Measurements from ENCODE around the gene JMJD7.

The JMJD7 gene

DNA sequence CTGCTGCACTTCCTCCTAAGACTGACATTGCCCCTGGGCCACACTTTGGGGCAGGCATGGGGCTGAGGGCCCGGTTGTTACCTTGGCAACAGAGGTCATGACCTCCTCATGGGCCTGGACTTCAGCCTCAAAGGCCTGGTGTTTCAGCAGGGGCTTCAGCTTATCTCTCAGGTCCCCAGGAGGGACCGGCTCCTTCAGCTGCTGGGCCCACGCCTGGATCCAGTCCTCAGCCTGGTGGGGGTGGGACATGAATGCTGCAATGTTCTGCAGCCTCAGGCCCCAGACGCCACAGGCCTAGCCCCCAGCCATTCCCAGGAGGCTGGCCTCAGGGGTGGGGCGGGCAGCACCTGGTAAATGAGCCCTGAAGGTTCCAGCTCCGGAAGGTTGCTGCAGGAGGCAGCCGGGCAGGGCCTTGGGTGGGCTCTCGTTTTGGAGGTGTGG lies 38.4 kb downstream of the JMJD7 start:
- DNase-seq (ENCODE audit: low spot score) = peak; percentile 89

DNA sequence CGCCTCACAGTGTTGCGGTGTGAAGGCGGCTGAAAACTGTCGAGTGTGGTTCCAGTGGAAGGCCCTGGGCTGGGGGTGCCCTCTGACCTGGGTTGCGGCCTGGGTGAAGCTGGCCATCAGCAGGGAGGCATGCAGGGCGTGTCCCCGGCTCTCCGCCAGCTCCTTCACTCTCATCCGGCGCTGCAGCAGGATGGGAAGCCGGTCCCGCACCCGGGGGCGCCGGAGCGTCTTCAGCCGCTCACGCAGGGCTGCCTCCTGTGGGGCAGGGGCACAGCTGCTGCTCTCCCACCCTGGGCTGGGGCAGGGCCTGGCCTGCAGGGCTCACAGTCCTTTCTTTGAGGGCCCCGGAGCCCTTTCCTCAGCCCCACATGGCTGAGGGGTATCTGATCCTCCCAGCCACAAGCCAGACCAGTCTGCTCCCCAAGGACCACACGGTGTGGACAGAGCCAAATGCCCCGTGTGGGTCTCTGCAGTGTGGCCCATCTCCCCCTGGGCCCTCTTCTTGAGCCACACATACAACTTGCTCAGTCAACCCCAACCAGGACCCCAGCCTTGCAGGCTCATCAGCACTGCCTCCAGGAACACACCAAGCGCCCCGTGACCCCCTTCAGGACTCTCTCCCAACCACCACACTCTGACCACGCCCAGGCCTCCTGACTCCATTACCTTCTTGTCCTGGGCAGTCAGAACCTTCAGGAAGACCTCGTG lies 39.1 kb downstream of the JMJD7 start:
- DNase-seq (ENCODE audit: low spot score) = no peak

DNA sequence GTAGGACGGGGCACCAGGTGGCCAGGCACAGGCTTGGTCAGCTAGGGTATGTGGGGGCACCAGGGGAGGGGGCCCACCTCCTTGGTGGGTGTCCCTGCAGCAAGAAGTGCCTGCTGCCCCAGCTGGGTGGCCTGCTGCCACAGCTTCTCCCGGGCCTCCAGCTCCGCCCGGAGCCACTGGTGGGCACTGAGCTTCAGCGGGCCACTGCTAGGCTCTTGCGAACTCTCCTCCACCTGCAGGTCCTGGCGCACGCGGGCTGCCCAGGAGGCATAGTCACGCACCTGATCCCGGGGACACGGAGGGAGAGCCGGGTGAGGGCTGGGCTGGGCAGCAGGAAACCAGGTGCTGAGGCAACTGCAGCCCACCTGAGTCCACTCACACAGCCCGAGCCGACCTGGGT lies 40.4 kb downstream of the JMJD7 start:
- DNase-seq (ENCODE audit: low spot score) = no peak

DNA sequence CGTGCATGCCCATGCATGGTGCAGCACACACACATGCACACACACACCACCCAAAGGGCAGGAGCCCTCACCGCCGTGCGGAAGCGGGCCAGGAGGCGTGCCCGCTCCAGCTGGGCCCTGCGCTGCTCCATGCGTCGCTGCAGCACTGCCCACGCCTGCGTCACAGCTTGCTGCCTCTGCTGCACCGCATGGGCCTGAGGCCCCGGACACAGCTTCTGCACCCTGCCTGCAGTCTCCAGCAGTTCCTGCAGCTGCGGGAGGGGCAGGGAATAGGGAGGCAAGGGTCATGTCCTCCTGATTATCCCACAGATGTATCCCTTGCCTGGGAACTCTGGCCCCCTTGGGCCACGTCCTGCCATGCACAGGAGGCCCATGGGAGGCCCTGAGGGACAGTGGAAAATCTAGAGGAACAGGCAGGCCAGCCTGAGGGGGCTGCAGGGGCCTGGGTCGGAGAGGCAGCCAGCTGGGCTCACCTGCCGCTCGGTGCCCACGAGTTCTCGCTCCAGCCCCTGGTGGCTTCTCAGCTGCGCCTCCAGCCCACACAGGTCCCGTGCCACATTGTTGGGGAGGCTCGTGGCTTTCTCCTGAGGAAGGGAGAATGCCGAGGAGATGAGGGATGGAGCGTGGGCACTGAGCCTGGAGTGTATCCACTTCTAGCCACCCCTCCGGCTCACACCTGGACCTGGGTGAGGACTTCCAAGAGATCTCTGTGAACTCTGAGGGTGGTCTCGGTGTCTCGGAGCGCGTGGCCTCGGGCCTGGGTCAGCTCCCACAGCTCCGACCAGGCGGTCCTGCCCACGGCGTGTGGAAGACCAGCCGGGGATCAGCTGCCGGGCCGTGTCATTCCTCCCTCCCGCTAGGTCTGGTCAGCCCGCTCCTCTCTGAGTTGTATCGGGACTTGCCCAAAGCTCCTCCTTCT lies 42.1 kb downstream of the JMJD7 start:
- no peak for DNase-seq (ENCODE audit: low spot score)

DNA sequence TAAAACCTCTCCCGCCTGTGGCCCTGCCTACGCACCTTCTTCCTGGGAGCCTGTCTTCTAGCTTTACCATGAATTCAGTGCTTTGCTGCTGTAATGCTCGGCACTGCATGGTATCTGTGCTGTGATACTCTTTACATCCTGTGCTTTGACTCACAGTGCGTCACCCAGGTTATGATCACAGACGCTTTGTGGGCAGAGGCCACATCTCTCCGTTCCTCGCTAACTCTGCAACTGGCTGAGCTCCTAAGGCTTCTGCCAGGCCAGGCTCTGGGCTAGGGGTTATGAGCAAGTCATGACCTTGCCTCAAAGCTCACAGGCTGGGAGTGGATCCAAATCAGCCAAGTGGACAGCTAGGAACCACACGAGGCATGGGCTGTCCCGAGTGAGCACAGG lies 42.8 kb downstream of the JMJD7 start:
- no peak for DNase-seq (ENCODE audit: low spot score)

DNA sequence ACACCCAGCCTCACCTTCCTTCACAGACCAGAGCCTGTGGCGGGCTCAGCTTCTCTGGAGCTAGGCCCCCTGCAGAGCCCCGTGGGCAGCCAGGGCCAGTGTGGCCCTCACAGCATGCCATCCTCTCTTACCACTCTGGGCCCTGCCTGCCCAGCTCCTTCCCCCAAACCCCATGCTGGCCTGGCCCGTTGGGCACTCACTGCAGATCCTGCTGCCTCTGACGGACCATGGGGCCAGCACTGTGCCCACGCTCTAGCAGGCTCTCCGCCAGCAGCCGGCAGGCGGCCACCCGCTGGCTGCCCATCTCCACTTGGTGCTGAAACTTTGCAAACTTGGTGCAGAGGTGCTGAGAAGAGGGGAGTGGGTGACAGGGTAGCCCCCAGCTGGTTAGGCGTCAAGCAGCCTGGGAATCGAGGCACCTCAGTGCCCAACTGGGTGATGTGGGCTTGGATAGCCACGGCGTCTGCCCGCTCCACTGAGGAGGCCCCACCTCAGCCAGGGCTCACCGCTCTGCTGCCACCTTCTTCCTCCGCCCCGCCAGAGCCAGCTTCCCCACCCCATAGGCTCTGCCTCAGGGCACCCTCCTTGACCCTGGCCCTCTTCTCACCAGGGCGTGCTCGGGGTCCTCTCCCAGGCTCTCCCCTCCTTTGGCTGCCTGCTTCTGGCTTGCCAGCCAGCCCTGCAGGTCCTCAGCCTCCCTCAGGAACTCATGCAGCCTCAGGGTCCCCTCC lies 43.4 kb downstream of the JMJD7 start:
- DNase-seq (ENCODE audit: low spot score) = no peak

DNA sequence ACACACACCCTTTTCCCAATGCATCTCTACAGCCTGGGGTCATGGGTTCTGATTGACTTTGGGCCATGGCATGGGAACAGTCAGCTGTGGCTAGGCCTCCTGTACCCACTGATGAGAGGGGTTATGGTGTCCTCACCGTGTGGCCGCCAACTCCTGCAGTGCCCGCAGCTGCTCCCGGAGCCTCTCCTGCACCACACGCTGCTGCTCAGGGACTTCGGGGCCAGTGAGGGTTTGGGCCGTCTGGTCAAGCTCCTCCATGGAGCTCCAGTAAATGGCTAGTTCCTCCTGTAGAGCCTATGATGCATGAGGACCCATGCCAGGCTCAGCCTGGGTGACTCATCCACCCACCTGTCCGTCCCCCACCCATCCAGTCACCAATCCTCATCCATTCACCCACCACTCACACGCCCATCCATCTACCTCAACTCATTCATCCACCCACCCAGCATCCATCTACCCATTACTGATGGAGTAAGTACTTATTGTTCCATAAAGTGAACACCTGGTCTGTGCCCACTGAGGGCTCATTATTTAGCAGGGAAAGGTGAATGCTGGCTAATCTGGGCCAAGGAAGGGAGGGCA lies 44.4 kb downstream of the JMJD7 start:
- no peak for DNase-seq (ENCODE audit: low spot score)

DNA sequence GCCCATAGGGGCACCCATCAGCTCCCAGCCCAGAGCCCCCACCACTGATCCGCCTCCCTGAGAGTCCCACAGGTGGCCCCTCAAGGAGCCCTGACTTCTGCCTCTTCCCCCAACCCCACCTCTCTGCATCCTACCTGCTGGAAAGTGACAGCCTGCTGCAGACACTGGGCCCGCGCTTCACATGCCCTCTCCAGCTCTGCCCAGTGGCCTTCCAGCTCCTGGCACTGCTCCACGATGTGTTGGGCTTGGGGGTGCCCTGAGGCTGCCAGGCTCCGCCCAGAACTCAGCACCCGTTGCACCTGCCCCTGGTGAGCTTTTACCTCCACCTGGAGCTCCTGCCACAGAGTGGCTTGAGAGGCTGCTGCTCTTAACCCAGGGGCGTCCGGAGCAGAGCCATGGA lies 45.8 kb downstream of the JMJD7 start:
- no peak for DNase-seq (ENCODE audit: low spot score)

DNA sequence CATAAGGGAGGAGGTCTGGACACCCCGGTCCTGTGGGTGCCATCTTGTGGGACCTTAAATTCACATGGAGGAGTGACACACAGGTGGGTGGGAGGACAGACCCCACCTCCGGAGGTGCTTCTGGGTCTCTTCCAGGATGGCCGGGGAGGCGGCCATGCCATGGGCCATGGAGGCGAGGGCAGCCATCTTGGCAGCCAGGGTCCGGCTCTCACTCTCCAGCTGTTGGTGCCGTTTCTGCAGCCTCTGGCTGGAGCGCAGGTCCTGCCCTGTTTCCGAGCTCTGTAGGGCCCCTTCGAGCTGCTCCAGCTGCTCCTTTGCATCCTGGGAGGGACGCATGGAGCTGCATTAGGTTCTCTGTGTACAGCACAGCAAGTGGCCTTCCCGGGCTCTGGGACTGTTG lies 46.8 kb downstream of the JMJD7 start:
- no peak for DNase-seq (ENCODE audit: low spot score)

DNA sequence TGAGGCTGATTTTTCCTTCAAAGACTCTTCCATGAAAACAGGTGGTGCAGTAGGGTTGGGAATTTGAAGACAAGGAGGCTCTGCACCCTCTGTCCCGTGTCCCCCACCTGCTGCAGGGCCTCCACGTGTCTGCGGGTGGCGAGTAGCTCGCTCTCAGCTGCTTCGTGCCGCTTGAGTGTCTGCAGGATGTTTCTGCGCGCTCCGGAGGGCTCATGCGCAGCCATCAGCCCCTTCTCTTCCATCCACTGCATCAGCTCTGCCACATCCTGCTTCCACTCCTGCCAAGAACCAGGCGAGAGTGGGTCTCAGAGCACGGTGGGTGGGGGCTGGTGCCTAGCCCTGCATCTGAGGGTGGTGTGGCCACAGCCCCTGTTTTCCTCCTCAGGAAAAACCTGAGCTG lies 48.1 kb downstream of the JMJD7 start:
- DNase-seq (ENCODE audit: low spot score) = no peak

DNA sequence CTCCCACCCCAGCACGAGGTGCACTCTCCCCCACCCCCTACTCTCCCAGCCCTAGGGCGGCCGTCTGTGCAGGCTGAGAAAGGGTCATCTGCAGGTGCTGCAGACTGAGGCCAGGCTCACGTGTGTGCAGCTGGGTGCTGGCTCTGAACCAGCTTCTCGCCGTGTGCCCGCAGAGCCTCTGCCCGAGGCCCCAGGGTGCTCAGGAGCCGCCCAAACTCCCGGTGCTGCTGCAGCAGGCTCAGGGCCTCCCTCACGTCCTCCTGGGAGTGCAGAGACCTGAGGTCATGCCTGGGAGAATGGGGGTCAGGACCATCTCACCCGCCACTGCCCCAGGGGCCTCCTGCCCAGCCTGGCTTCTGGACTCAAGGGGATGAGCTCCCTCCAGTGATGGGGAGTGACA lies 48.8 kb downstream of the JMJD7 start:
- DNase-seq (ENCODE audit: low spot score) = no peak

DNA sequence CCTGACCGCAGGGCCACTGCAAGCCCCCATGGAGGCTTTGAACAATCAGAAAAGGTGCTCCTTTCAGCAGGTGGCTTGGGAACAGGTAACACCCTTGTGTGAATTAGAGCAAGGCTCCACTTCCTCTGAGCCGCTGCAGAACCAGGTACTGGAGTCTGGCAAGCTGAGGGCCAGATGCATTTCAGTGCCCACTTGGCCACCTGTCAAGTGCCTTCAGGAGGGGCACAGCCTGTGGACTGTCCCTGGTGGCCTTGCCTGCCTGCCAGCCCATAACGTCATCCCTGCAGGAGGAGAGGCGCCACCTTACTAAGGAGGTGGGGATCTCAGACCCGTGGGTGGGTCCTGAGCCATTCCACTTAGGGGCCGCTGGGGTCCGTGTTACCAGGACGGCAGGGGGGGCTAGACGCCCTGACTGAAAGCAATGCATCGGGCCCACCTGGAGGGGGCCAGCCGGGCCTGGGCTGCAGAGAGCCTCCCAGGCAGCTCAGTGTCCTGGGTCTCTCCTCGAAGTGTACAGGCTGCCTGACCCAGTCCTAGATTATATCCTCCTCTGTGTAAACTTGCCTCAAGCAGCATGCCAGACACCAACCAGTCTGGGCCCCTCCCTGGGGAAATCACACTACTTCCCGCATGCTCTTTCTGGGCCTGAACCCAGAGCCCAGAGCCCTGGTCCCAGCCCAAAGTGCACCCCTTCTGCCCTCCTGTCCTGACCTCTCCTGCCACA lies 49.9 kb downstream of the JMJD7 start:
- no peak for DNase-seq (ENCODE audit: low spot score)

DNA sequence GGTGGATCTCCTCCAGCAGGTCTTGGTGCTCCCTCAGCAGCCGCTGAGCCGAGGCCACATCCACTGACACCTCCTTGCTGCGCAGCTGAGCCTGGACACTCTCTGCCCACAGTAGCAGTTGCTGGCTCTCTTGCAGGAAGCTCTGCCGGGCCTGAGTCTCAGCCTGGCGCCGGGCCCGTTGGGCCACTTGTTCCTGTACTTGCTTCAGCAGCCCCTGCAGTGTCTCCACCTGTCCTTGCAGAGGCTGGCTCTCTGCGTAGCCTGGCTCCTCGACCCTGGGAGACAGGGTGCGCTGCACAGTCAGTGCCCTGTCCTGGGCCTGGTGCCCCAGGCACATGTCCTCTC lies 50.4 kb downstream of the JMJD7 start:
- no peak for DNase-seq (ENCODE audit: low spot score)

DNA sequence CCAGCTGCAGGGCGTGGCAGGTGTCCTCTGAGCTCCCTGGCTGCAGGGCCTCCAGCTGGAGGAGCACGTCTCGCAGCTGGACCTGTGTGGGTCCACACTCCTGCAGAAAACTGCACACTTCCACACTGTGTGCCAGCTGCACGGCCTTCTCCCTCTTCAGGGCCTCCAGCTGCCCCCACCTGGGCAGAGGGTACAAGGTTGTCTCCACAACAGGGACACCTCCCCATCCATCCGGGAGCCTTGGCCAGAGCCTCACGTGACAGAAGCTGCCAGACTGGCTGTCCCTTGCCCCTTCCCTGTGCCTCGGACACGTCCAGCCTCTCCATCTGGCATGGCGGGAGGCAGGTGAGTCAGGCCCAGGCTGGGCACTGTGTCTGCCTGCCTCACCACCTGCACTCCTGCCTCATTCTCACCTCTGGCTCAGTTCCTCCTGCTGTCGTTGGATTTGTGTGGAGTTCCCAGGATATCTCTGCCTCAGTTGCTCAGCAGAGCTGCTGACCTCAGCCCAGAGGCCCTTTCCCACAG lies 51.5 kb downstream of the JMJD7 start:
- DNase-seq (ENCODE audit: low spot score) = no peak

DNA sequence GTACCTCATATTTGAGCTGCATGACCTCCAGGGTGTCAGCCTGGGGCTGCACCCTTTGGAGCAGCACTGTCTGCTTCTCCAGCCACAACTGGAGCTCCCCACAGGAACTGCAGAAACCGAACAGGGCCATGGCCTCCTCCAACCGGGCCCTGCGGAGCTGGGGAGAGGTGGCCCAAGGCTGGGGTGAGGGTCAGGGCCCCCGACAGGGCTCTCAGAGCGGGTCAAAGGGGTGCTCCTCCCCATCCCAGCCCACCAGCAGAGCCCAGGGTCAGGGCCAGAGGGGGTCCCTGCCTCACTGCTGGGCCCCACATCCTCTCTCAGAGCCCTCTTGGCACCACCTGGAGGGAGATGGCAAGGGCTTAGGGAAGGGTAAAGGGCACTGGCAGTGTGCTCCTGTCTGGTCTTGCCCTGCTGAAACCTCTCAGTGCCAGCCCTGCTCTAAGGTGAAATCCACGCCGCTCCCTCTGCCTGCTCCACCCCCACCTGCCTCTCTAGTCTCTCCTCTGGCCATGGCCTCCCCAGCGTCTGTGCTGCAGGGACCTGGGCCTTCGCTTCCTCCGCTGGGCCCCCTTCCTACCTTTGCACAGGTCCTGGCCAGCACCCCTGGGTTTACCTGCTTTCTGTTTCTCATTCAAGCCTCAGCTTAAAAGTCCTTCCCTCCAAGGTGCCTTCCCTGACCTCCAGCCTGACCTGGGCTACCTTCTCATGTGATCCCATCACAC lies 52.4 kb downstream of the JMJD7 start:
- DNase-seq (ENCODE audit: low spot score) = no peak

DNA sequence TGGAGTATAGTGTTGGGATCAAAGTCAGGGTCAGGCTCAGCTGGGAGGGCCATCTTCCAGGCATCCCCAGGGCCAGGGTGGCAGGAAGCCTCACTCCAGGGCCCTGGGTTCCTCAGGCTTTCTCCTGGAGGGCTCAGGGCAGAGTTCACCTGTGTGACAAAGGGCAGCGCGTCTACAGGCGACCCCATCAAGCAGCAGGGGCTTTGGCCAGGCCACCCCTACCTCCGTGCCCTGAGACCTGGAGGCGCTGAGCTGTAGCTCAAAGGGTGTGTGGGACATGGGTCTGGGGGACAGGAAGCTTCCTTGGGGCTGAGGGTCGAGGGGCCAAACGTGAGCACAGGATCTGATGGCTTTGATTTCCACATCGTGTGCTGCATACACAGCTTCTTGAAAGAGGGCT lies 53.2 kb downstream of the JMJD7 start:
- DNase-seq (ENCODE audit: low spot score) = no peak

DNA sequence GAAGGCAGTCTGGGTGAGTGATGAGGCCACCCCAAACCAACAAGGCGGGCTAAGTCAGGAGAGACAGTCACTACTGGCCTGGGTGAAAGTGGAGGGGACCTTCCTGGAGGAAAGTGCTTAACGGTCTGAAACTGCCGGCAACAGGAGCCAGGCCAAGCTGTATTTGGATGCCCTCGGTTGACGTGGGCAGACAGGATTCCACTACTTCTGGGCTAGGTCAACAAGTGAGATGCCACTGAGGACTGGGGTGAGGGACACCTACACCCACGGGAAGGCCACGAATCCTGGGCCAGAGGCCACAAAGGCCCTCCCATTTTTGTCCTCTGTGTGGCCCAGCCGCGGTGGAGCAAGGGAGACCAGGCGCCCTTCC lies 53.6 kb downstream of the JMJD7 start:
- DNase-seq (ENCODE audit: low spot score) = no peak

DNA sequence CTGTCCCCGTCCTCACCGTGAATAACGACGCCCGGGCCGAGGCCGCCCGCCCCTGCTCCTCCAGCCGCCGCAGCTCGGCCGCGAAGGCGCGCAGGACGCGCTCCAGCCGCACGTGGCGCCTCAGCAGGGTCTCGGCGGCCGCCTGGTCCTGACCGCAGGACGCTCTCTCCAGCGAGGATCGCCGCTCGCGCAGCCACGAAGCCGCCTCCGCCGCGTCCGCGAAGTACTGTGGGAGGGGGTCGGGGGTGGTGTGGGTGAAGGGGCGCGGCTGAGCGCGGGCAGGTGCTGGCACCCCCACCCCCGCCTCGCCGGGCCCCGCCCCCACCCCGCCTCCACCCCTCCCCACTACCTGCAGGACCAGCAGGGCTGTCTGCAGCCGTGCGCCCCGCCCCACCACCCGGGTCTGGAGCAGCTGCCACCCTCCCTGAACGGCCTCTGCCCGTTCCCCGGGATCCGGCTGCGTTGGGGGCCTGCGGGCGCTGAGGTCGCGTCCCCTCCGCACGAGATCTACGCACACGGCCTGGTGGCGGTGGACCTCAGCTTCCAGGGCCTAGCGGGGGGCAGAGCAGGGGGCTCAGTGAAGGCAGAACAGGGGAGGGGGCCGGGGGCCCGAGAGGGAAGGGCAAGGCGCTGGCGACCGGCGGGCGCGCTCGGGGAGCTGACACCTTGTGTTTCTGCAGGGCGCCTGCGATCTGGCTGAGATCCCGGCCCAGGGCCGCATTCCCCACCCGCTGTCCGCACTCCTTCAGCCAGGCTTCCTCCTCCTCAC lies 54.2 kb downstream of the JMJD7 start:
- no peak for DNase-seq (ENCODE audit: low spot score)

DNA sequence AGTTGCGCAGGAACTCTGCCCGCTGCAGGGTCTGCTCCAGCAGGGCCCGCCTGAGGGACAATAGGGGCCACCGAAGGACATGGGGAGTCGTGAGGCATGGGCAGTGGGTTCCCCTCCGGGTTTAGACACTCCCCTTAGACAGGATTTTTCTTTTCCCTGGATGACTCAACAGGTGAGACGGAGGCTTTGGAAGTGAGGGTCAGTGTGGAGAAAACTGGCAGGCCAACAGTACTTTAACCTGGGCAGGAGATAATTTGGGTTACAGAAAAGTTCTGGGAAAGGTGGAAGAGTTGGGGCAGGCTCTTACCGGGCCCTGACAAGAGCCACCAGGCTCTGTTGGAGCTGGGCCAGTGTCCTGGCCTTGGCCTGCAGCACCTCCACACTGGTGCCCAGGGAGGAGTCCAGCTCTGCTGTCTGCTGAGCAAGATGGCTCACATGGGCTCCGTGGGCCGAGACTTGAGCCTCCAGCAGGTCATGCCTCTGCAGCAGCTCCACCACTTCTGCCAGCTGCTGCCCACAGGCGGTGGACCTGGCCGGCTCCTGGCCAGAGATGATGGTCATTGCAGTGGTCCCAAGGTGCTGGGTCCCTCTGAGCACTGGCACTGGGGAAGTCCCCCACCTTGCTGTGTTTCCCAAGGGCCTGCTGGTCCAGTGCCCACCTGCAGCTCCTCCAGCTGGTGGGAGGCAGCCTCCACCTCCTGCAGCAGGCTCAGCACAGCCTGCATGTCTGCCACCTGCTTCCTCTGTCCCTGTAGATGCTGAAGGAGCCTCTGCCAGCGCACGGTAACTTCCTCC lies 55.0 kb downstream of the JMJD7 start:
- no peak for DNase-seq (ENCODE audit: low spot score)

DNA sequence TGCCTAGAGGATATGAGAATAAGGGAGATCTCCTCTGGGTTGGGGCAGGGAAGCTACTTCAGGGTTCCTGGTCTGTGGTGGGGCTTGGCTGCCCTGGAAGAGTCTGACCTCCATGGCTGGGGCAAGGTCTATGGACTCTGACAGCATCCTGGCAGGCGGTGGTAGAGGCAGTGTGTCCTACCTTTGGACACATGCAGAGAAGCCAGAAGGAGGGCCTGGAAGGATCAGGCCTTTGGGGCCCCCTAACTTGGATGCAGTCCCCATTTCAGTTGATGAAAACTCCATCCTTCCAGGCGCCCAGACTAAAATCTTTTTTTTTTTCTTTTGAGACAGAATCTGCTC lies 55.6 kb downstream of the JMJD7 start:
- DNase-seq (ENCODE audit: low spot score) = no peak
